Tibial nerve (tissue), 4 donors: Measurements from ENCODE around the gene AP3D1. TPM values are rescaled to one million over a fixed set of nuclear protein-coding genes. Genes with fewer than 3 reads are reported as not detected.

Source experiments
- DNase-seq, 2 donors: peaks; one replicate each; pipeline ENCODE4 v3.0.0-alpha.2; 2019; ENCODE audit warnings: low spot score in 2 of 2
- H3K27ac ChIP-seq, 4 donors: fragments of 200-600 bp; sonication (generic) in 3 of 4; one replicate each; pipeline ENCODE4 v1.5.1; 2017 to 2019; ENCODE audit warnings: mild to moderate bottlenecking in 1 of 4
- H3K27me3 ChIP-seq, 2 donors: fragments of 200-600 bp; sonication (generic) in 1 of 2; one replicate each; pipeline versions ENCODE4 v1.5.1 to v1.6.0; 2017 to 2019
- H3K36me3 ChIP-seq, 3 donors: fragments of 200-600 bp; sonication (generic); one replicate each; pipeline ENCODE4 v1.5.1; 2018 to 2019
- H3K4me1 ChIP-seq, 4 donors: fragments of 200-600 bp; sonication (generic) in 3 of 4; one replicate each; pipeline ENCODE4 v1.5.1; 2017 to 2019
- H3K4me3 ChIP-seq, 4 donors: fragments of 200-600 bp; sonication (generic) in 3 of 4; one replicate each; pipeline ENCODE4 v1.5.1; 2017 to 2019; ENCODE audit warnings: mild to moderate bottlenecking in 1 of 4, moderate library complexity in 1 of 4
- H3K9me3 ChIP-seq, 4 donors: fragments of 200-600 bp; sonication (generic) in 3 of 4; one replicate each; pipeline ENCODE4 v1.5.1; 2017 to 2019
- EP300 ChIP-seq, 2 donors: sonication (generic); formaldehyde crosslinking; IDR thresholded peaks; one replicate each; pipeline ENCODE4 v1.6.1; 2017; ENCODE audit warnings: antibody characterized with exemption in 2 of 2, mild to moderate bottlenecking in 1 of 2
- POLR2A ChIP-seq, 2 donors: fragments of 450-650 bp; IDR thresholded peaks; one replicate each; pipeline ENCODE4 v1.6.1; 2017; ENCODE audit warnings: antibody characterized with exemption in 2 of 2, mild to moderate bottlenecking in 2 of 2, moderate library complexity in 2 of 2
- WGBS, 2 donors: methylation state at CpG; one replicate each; pipeline ENCODE4 v1.1.5; 2018; 5-methylcytosine and 5-hydroxymethylcytosine counted together
- total RNA-seq, 4 donors: library from RNA; depleted of rRNA; stranded (reverse); fragments of >200 nt; gene quantifications; one replicate each; pipeline ENCODE4 v1.1.0, GENCODE V29; 2016
- TF ChIP-seq, protein P1 (sequence below), 5 experiments: fragments of 200-600 bp in 3 of 5; fragments of 450-650 bp in 2 of 5; sonication (generic) in 3 of 5; IDR thresholded peaks; one replicate each; pipeline ENCODE4 v1.5.1; 2016 to 2019; ENCODE audit warnings: antibody characterized with exemption in 5 of 5, mild to moderate bottlenecking in 3 of 5, moderate library complexity in 2 of 5

Gene AP3D1
- total RNA-seq, 4 donors from 2014 or later, result 75.2 to 127 (median 83.3) TPM

- Histone ChIP-seq H3K4me3 (no peak overlapping the region), H3K27me3 (no peaks in the 10 kb centered on the region), H3K27ac (no peak overlapping the region), H3K4me1 (peaks cover 0 to 2% (median 0%) of the 10 kb centered on the region in 4 donors), H3K9me3 (no peaks in the 10 kb centered on the region), H3K36me3 (peaks cover 15 to 100% (median 71%) of the 10 kb centered on the region in 3 donors)
- DNase-seq, result no peak
- TF ChIP-seq POLR2A (IDR thresholded peaks at IDR 0.05) (no peak), EP300 (IDR thresholded peaks at IDR 0.05) (no peak)
- TF ChIP-seq, protein P1, sequence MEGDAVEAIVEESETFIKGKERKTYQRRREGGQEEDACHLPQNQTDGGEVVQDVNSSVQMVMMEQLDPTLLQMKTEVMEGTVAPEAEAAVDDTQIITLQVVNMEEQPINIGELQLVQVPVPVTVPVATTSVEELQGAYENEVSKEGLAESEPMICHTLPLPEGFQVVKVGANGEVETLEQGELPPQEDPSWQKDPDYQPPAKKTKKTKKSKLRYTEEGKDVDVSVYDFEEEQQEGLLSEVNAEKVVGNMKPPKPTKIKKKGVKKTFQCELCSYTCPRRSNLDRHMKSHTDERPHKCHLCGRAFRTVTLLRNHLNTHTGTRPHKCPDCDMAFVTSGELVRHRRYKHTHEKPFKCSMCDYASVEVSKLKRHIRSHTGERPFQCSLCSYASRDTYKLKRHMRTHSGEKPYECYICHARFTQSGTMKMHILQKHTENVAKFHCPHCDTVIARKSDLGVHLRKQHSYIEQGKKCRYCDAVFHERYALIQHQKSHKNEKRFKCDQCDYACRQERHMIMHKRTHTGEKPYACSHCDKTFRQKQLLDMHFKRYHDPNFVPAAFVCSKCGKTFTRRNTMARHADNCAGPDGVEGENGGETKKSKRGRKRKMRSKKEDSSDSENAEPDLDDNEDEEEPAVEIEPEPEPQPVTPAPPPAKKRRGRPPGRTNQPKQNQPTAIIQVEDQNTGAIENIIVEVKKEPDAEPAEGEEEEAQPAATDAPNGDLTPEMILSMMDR (IDR thresholded peaks at IDR 0.05), result no peak
- 88% methylated on average over 11 to 24 of the region's 24 CpGs for WGBS, 2 donors
Observed at GRCh38 chr19:2115911-2116426, 35.4 kb downstream of the AP3D1 start.

DNA sequence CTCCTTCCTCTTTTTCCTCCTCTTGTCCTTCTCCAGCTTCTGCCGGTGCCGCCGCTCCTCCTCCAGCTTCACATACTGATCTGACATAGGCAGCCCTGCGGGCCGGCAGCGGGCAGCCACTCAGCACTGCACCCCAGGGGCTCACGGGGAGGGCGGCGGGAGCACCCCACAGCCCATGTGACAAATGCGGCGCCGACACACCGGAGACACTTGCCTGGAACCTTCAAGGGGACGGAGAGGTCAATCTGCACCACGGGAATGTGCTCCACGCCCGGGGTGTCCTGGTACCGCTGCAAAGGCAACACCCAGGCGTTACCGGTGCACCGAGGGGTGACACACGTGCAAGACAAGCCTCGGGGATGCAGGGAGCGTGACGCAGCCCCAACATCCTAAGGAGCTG, 36.0 kb downstream of the AP3D1 start:
- Histone ChIP-seq H3K27ac (no peak overlapping the region), H3K9me3 (no peaks in the 10 kb centered on the region), H3K27me3 (no peaks in the 10 kb centered on the region), H3K4me3 (no peak overlapping the region), H3K4me1 (peaks cover 0 to 2% (median 0%) of the 10 kb centered on the region in 4 donors), H3K36me3 (peaks cover 13 to 100% (median 71%) of the 10 kb centered on the region in 3 donors)
- TF ChIP-seq EP300 (IDR thresholded peaks at IDR 0.05) (no peak), POLR2A (IDR thresholded peaks at IDR 0.05) (no peak)
- TF ChIP-seq, protein P1 (IDR thresholded peaks at IDR 0.05), result no peak
- 91 to 92% methylated on average over 15 to 21 of the region's 25 CpGs for WGBS, 2 donors
- no peak for DNase-seq

GRCh38 chr19:2114821-2115220, 36.5 kb downstream of the AP3D1 start:
- Histone ChIP-seq H3K4me1 (peaks cover 0 to 2% (median 0%) of the 10 kb centered on the region in 4 donors), H3K4me3 (no peak overlapping the region), H3K27me3 (no peaks in the 10 kb centered on the region), H3K27ac (peak overlapping the region in 1 of 4 donors; percentile 19), H3K36me3 (peaks cover 11 to 100% (median 74%) of the 10 kb centered on the region in 3 donors), H3K9me3 (no peaks in the 10 kb centered on the region)
- no peak for DNase-seq
- TF ChIP-seq POLR2A (IDR thresholded peaks at IDR 0.05) (no peak), EP300 (IDR thresholded peaks at IDR 0.05) (no peak)
- TF ChIP-seq, protein P1 (IDR thresholded peaks at IDR 0.05), result no peak
- WGBS, 2 donors, result 86 to 91% methylated on average over 7 to 21 of the region's 21 CpGs

DNA sequence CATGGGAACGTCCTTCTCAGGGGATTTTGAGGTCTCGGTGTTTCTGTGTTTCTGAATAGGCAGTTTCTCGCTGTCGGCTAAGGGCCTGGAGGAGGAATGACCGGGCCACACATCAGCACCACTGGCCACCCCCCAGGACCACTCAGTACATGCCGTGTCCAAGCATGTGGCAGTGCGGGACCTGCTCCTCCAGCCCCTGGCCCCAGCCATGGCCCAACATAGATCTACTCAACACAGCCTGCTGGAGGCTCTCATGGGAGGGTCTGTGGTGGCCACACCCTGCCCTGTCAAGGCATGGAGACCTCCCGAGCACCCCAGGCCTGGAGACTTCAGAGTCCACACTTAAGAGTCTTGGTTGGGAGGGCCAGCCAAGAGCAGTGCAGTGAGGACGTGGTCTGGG, 37.1 kb downstream of the AP3D1 start:
- no peak for DNase-seq
- H3K9me3 ChIP-seq, result no peaks in the 10 kb centered on the region
- no peak for TF ChIP-seq POLR2A (IDR thresholded peaks at IDR 0.05)
- TF ChIP-seq, protein P1 (IDR thresholded peaks at IDR 0.05), result no peak
- WGBS, 2 donors, result 88 to 93% methylated on average over 9 of the region's 9 CpGs
- peaks cover 0 to 2% (median 0%) of the 10 kb centered on the region in 4 donors for H3K4me1 ChIP-seq
- H3K4me3 ChIP-seq, result no peak overlapping the region
- H3K27ac ChIP-seq, result peak overlapping the region in 1 of 4 donors; percentile 19
- no peaks in the 10 kb centered on the region for H3K27me3 ChIP-seq
- H3K36me3 ChIP-seq, result peaks cover 13 to 100% (median 80%) of the 10 kb centered on the region in 3 donors

DNA sequence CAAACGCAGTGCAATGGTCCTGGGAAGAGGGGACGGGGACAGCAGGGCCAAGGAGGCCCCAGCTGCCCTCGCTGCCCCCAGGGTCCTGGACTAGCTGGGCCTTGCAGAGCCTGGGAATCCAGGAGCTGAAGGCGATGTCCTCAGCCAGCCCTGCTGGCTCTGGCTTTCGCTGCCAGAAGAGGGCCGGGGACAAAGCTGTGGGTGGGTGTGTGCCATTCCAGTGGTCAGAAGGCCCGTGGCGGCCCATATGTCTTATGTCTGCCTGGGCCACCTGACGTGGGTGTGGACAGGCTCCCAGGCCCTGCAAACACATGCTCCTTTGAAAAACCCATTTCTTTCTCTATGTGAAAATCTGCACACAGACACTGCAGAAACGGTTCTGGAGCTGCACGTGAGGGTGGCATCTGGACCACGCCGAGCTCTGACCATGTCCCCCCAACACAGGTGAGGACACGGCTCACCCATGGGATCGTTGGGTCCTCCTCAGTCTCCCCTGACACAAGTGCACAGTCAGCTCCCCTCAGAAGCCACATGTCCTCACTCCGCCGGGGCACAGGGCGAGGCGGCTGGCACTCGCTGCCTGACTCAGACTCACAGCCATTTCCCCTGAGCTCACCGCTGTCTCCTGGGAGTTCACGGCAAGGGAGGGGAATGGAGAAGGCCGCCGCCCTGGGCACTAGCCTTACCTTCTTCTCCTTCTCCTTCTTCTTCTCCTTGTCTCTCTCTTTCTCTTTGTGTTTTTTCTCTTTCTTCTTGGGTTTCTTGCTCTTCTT, 37.7 kb downstream of the AP3D1 start:
- H3K9me3 ChIP-seq, result no peaks in the 10 kb centered on the region
- H3K27ac ChIP-seq, result peak overlapping the region in 2 of 4 donors; percentile 19 to 25
- H3K4me1 ChIP-seq, result peaks cover 0 to 2% (median 0%) of the 10 kb centered on the region in 4 donors
- H3K36me3 ChIP-seq, result peaks cover 13 to 100% (median 85%) of the 10 kb centered on the region in 3 donors
- 86 to 88% methylated on average over 21 to 23 of the region's 24 CpGs for WGBS, 2 donors
- H3K27me3 ChIP-seq, result no peaks in the 10 kb centered on the region
- H3K4me3 ChIP-seq, result no peak overlapping the region
- no peak for DNase-seq
- TF ChIP-seq EP300 (IDR thresholded peaks at IDR 0.05) (peak in 1 of 2 donors; percentile 11), POLR2A (IDR thresholded peaks at IDR 0.05) (no peak)
